Progenitor cell of endocrine pancreas (in vitro differentiated cells): ENCODE results near the gene GPX4. TPM values are rescaled to one million over a fixed set of nuclear protein-coding genes. Genes with fewer than 3 reads are reported as not detected.

ENCODE experiments used
- DNase-seq: peaks from one replicate; pipeline ENCODE4 v3.0.0; 2021; ENCODE audit warnings: low spot score; ENCODE audit not compliant: unreplicated experiment
- H3K27ac Mint-ChIP-seq: 2 replicates; pipeline ENCODE4 v1.8.0; 2021; ENCODE audit warnings: mild to moderate bottlenecking, moderate library complexity, mixed read lengths
- H3K27me3 Mint-ChIP-seq: 2 replicates; pipeline ENCODE4 v1.8.0; 2021; ENCODE audit warnings: mixed read lengths
- H3K36me3 Mint-ChIP-seq: 2 replicates; pipeline ENCODE4 v1.8.0; 2022; ENCODE audit warnings: mixed read lengths; ENCODE audit not compliant: insufficient read depth
- H3K4me1 Mint-ChIP-seq: 2 replicates; pipeline ENCODE4 v1.8.0; 2021; ENCODE audit warnings: low read depth, mixed read lengths
- H3K4me3 Mint-ChIP-seq: 2 replicates; pipeline ENCODE4 v1.8.0; 2021; ENCODE audit warnings: low read depth, mild to moderate bottlenecking, moderate library complexity, mixed read lengths
- H3K9me3 Mint-ChIP-seq: 2 replicates; pipeline ENCODE4 v1.8.0; 2021; ENCODE audit warnings: low read depth, mixed read lengths
- CTCF ChIP-seq: fragments of 200-600 bp; sonication (generic); IDR thresholded peaks from one replicate; pipeline ENCODE4 v1.5.0; 2021; ENCODE audit warnings: antibody characterized with exemption, mild to moderate bottlenecking; ENCODE audit not compliant: unreplicated experiment
- total RNA-seq: library from RNA; stranded (reverse); gene quantifications from 2 replicates; pipeline ENCODE4 v1.2.1, GENCODE V29; 2021

Gene GPX4
- total RNA-seq, 1 donor from 2014 or later, result 231 TPM

- Mint-ChIP-seq H3K9me3 (no peaks in the 10 kb centered on the region), H3K4me3 (no peak overlapping the region), H3K4me1 (peaks cover 4% of the 10 kb centered on the region), H3K27ac (no peak overlapping the region), H3K36me3 (no peaks in the 10 kb centered on the region), H3K27me3 (no peaks in the 10 kb centered on the region)
- no peak for DNase-seq
- TF ChIP-seq CTCF, result no peak
Measured at GRCh38 chr19:1109697-1110671, 6.2 kb downstream of the GPX4 start.

- no peak for DNase-seq
- H3K36me3 Mint-ChIP-seq, result no peaks in the 10 kb centered on the region
- no peaks in the 10 kb centered on the region for H3K27me3 Mint-ChIP-seq
- no peak overlapping the region for H3K4me3 Mint-ChIP-seq
- H3K9me3 Mint-ChIP-seq, result no peaks in the 10 kb centered on the region
- no peak for TF ChIP-seq CTCF
- H3K27ac Mint-ChIP-seq, result no peak overlapping the region
- H3K4me1 Mint-ChIP-seq, result peaks cover 1% of the 10 kb centered on the region
Measured at GRCh38 chr19:1110809-1111640, 7.2 kb downstream of the GPX4 start.

GRCh38 chr19:1111641-1112267 lies 8.0 kb downstream of the GPX4 start:
- Mint-ChIP-seq H3K4me3 (no peak overlapping the region), H3K4me1 (peaks cover 1% of the 10 kb centered on the region), H3K36me3 (no peaks in the 10 kb centered on the region), H3K27ac (no peak overlapping the region), H3K27me3 (no peaks in the 10 kb centered on the region), H3K9me3 (no peaks in the 10 kb centered on the region)
- DNase-seq, result no peak
- no peak for TF ChIP-seq CTCF

GRCh38 chr19:1112268-1113029 lies 8.7 kb downstream of the GPX4 start:
- no peak for TF ChIP-seq CTCF
- Mint-ChIP-seq H3K27me3 (no peaks in the 10 kb centered on the region), H3K9me3 (no peaks in the 10 kb centered on the region), H3K4me3 (no peak overlapping the region), H3K27ac (no peak overlapping the region), H3K36me3 (no peaks in the 10 kb centered on the region), H3K4me1 (no peaks in the 10 kb centered on the region)
- DNase-seq, result no peak
